Glutamatergic neuron (in vitro differentiated cells): Measurements from ENCODE around the gene NOD1. TPM values are rescaled to one million over a fixed set of nuclear protein-coding genes. Genes with fewer than 3 reads are reported as not detected.

ENCODE experiments used
- DNase-seq: peaks from one replicate; pipeline ENCODE4 v3.0.0; 2022
- H3K27ac Mint-ChIP-seq: one replicate; pipeline ENCODE4 v1.8.0; 2020; ENCODE audit warnings: mild to moderate bottlenecking, mixed read lengths, inconsistent platforms; ENCODE audit not compliant: unreplicated experiment
- H3K27me3 Mint-ChIP-seq: one replicate; pipeline ENCODE4 v1.8.0; 2020; ENCODE audit warnings: mild to moderate bottlenecking, moderate library complexity, mixed read lengths, inconsistent platforms; ENCODE audit not compliant: unreplicated experiment
- H3K36me3 Mint-ChIP-seq: one replicate; pipeline ENCODE4 v1.8.0; 2020; ENCODE audit warnings: mild to moderate bottlenecking, mixed read lengths, inconsistent platforms; ENCODE audit not compliant: unreplicated experiment
- H3K4me1 Mint-ChIP-seq: one replicate; pipeline ENCODE4 v1.8.0; 2020; ENCODE audit warnings: mild to moderate bottlenecking, low read depth, mixed read lengths, inconsistent platforms; ENCODE audit not compliant: unreplicated experiment
- H3K4me3 Mint-ChIP-seq: one replicate; pipeline ENCODE4 v1.8.0; 2020; ENCODE audit warnings: mild to moderate bottlenecking, mixed read lengths, inconsistent platforms; ENCODE audit not compliant: unreplicated experiment
- H3K9me3 Mint-ChIP-seq: one replicate; pipeline ENCODE4 v1.8.0; 2020; ENCODE audit warnings: mild to moderate bottlenecking, moderate library complexity, mixed read lengths, inconsistent platforms; ENCODE audit not compliant: unreplicated experiment
- CTCF ChIP-seq: fragments of 200-600 bp; sonication (generic); IDR thresholded peaks from one replicate; pipeline ENCODE4 v1.5.0; 2021; ENCODE audit not compliant: partially characterized antibody, unreplicated experiment
- total RNA-seq: library from RNA; stranded (reverse); fragmentation: NEBNext Ultra II Directional; extraction: Animal tissue kit (Norgen Biotek cat#: 25700); gene quantifications from one replicate; pipeline ENCODE4 v1.2.1, GENCODE V29; 2021; ENCODE audit not compliant: unreplicated experiment

NOD1 gene
- total RNA-seq, 1 donor from 2014 or later: 9.3 TPM

GRCh38 chr7:30476459-30477145, 2.0 kb downstream of the NOD1 start:
- DNase-seq: no peak
- TF ChIP-seq CTCF: no peak
- Mint-ChIP-seq H3K27ac (no peak overlapping the region), H3K36me3 (no peaks in the 10 kb centered on the region), H3K9me3 (peaks cover 2% of the 10 kb centered on the region), H3K27me3 (peaks cover 4% of the 10 kb centered on the region), H3K4me1 (peaks cover 21% of the 10 kb centered on the region), H3K4me3 (no peak overlapping the region)

DNA sequence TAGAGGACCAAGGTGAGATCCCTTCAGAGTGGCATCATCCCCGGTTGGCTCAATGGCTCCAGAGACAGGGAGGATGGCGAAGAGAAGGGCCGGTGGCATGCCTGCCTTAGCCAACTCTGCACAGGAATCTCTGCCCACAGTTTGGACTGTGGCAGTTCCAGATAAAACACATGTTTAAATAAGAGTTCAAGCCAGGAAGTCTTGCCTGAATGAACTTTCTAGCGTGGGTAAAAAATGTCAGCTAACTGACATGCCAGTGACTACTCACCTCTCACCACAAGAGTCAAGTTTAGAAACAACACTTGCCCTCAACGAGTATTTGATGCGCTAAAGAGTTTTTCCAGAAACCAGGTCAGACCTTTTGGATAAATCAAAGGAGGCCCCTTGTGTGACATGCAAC, 3.0 kb downstream of the NOD1 start:
- peaks cover 30% of the 10 kb centered on the region for H3K4me1 Mint-ChIP-seq
- peaks cover 4% of the 10 kb centered on the region for H3K27me3 Mint-ChIP-seq
- H3K36me3 Mint-ChIP-seq: no peaks in the 10 kb centered on the region
- DNase-seq: no peak
- H3K27ac Mint-ChIP-seq: no peak overlapping the region
- TF ChIP-seq CTCF: no peak
- H3K4me3 Mint-ChIP-seq: no peak overlapping the region
- H3K9me3 Mint-ChIP-seq: peaks cover 2% of the 10 kb centered on the region

- Mint-ChIP-seq H3K27me3 (peaks cover 5% of the 10 kb centered on the region), H3K4me1 (peaks cover 36% of the 10 kb centered on the region), H3K27ac (no peak overlapping the region), H3K4me3 (no peak overlapping the region), H3K9me3 (peaks cover 4% of the 10 kb centered on the region), H3K36me3 (no peaks in the 10 kb centered on the region)
- no peak for TF ChIP-seq CTCF
- no peak for DNase-seq
Measured at GRCh38 chr7:30474893-30475292, 3.7 kb downstream of the NOD1 start.

- no peak for DNase-seq
- H3K9me3 Mint-ChIP-seq: peaks cover 6% of the 10 kb centered on the region
- TF ChIP-seq CTCF: no peak
- no peaks in the 10 kb centered on the region for H3K36me3 Mint-ChIP-seq
- H3K4me1 Mint-ChIP-seq: peaks cover 41% of the 10 kb centered on the region
- H3K4me3 Mint-ChIP-seq: no peak overlapping the region
- peaks cover 7% of the 10 kb centered on the region for H3K27me3 Mint-ChIP-seq
- no peak overlapping the region for H3K27ac Mint-ChIP-seq
Measured at GRCh38 chr7:30474485-30474884, 4.1 kb downstream of the NOD1 start.

GRCh38 chr7:30473903-30474302, 4.7 kb downstream of the NOD1 start:
- H3K36me3 Mint-ChIP-seq: no peaks in the 10 kb centered on the region
- no peak overlapping the region for H3K27ac Mint-ChIP-seq
- H3K4me1 Mint-ChIP-seq: peaks cover 46% of the 10 kb centered on the region
- TF ChIP-seq CTCF: no peak
- peaks cover 7% of the 10 kb centered on the region for H3K27me3 Mint-ChIP-seq
- H3K9me3 Mint-ChIP-seq: peaks cover 6% of the 10 kb centered on the region
- DNase-seq: no peak
- H3K4me3 Mint-ChIP-seq: peak overlapping the region; percentile 7
